Measurements from ENCODE around the gene CDKAL1. TPM values are rescaled to one million over a fixed set of nuclear protein-coding genes. Genes with fewer than 3 reads are reported as not detected.

CDKAL1 gene
- total RNA-seq, 4 donors from 2014 or later = 10.3 to 11.2 (median 10.5) TPM

DNA sequence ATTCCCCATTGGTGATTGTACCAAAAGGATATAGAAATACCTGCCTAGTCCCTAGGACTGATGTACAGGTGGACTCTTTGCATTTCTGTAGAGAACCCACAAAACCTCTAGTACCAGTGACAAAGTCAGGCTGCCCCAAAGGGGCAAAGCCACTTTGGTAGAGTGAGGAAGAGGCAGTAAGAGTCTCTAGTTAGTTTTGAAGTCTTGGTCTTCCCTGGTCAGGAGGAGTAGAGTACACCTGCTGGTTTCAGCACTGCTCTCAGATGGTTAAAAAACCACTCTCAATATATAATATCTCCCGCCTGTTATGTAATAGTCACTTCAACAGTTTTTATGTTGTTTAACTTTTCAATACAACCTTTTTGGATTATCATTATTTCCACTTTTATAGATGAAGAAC, 344.9 kb downstream of the CDKAL1 start:
- TF ChIP-seq POLR2A (IDR thresholded peaks at IDR 0.05; ENCODE audit: low read depth) (no peak), POLR2AphosphoS5 (IDR thresholded peaks at IDR 0.05) (no peak), EP300 (IDR thresholded peaks at IDR 0.05) (no peak)
- TF ChIP-seq, protein P1, sequence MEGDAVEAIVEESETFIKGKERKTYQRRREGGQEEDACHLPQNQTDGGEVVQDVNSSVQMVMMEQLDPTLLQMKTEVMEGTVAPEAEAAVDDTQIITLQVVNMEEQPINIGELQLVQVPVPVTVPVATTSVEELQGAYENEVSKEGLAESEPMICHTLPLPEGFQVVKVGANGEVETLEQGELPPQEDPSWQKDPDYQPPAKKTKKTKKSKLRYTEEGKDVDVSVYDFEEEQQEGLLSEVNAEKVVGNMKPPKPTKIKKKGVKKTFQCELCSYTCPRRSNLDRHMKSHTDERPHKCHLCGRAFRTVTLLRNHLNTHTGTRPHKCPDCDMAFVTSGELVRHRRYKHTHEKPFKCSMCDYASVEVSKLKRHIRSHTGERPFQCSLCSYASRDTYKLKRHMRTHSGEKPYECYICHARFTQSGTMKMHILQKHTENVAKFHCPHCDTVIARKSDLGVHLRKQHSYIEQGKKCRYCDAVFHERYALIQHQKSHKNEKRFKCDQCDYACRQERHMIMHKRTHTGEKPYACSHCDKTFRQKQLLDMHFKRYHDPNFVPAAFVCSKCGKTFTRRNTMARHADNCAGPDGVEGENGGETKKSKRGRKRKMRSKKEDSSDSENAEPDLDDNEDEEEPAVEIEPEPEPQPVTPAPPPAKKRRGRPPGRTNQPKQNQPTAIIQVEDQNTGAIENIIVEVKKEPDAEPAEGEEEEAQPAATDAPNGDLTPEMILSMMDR (IDR thresholded peaks at IDR 0.05) = no peak
- intact Hi-C loops (cut with DNase I) = no loop called here
- H3K4me1 ChIP-seq = peaks cover 0 to 15% (median 1%) of the 10 kb centered on the region in 4 donors
- H3K27ac ChIP-seq (replicated peaks in 1 of 4) = no peak overlapping the region
- H3K9me3 ChIP-seq = no peaks in the 10 kb centered on the region
- no peaks in the 10 kb centered on the region for H3K36me3 ChIP-seq
- WGBS = 95% methylated on average over 1 of the region's 1 CpG
- no peaks in the 10 kb centered on the region for H3K27me3 ChIP-seq
- DNase-seq (ENCODE audit: extremely low spot score) = no peak
- H3K4me3 ChIP-seq = no peak overlapping the region

DNA sequence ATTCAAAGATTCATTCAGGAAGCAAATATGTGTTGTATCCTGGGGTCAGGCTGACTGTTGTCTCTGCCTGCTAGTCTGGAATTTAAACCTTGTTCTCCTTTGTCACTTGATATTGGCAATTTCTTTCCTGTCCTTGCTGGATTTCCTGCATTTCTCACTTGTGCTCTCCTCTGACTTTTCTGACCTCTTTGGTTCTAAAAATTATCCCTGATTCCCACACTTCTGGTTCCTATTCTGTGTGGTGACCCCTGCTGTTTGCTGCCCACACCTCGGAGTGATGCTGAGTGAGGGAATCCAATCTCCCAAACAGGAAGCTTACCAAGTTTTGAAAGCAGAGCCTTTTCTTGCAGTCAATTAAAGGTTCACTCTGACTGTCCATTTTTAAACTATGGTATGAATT, 345.3 kb downstream of the CDKAL1 start:
- TF ChIP-seq, protein P1 (IDR thresholded peaks at IDR 0.05) = no peak
- TF ChIP-seq POLR2AphosphoS5 (IDR thresholded peaks at IDR 0.05) (no peak), EP300 (IDR thresholded peaks at IDR 0.05) (no peak), POLR2A (IDR thresholded peaks at IDR 0.05; ENCODE audit: low read depth) (no peak)
- WGBS = 68% methylated on average over 1 of the region's 1 CpG
- Histone ChIP-seq H3K27me3 (no peaks in the 10 kb centered on the region), H3K36me3 (no peaks in the 10 kb centered on the region), H3K4me1 (peaks cover 0 to 15% (median 1%) of the 10 kb centered on the region in 4 donors), H3K27ac (replicated peaks in 1 of 4) (no peak overlapping the region), H3K9me3 (no peaks in the 10 kb centered on the region), H3K4me3 (no peak overlapping the region)
- intact Hi-C loops (cut with DNase I) = no loop called here
- no peak for DNase-seq (ENCODE audit: extremely low spot score)

DNA sequence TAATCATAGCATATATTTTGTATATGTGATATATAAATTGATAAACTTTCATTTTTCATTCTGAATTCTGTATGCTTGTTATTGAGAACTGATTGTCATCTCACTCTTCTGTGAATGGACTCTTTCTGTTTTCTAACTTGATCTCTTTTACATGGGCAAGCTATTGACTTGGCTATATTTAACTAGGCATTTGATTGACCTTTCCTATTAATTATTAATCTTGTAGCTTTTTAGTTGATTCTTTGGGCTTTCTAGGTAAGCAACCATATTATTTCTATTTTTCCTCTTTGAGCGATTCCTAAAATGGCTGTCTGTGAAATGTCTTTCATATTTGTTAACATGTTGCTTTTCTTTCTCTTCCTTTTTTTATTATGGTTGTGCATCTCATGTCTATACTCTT, 347.1 kb downstream of the CDKAL1 start:
- H3K4me3 ChIP-seq = no peak overlapping the region
- no peaks in the 10 kb centered on the region for H3K27me3 ChIP-seq
- peaks cover 0 to 6% (median 0%) of the 10 kb centered on the region in 4 donors for H3K4me1 ChIP-seq
- no peak overlapping the region for H3K27ac ChIP-seq (replicated peaks in 1 of 4)
- intact Hi-C loops (cut with DNase I) = no loop called here
- TF ChIP-seq EP300 (IDR thresholded peaks at IDR 0.05) (no peak), POLR2AphosphoS5 (IDR thresholded peaks at IDR 0.05) (no peak), POLR2A (IDR thresholded peaks at IDR 0.05; ENCODE audit: low read depth) (no peak)
- TF ChIP-seq, protein P1 (IDR thresholded peaks at IDR 0.05) = no peak
- WGBS = 97% methylated on average over 1 of the region's 1 CpG
- no peak for DNase-seq (ENCODE audit: extremely low spot score)
- H3K36me3 ChIP-seq = no peaks in the 10 kb centered on the region
- H3K9me3 ChIP-seq = no peaks in the 10 kb centered on the region

DNA sequence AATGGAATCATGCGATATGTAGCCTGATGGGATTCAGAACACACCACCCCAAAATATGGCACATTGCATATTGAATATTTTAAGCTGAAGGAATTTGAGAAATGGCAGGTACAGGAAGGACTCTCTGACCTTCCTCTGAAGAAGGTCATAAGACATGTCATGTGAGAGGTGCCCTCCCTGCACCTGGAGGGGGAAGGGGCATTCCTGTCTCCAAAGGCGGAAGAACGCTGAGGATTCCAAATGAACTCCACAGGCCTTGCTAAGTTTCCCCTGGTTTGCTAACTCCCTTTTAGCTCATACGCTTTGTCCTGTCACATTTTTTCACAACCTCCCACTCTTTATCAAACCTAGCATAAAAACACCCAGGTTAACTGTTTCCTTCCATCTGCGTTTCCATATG, 347.8 kb downstream of the CDKAL1 start:
- 97% methylated on average over 5 of the region's 5 CpGs for WGBS
- Histone ChIP-seq H3K27ac (replicated peaks in 1 of 4) (no peak overlapping the region), H3K27me3 (no peaks in the 10 kb centered on the region), H3K4me3 (no peak overlapping the region), H3K4me1 (peaks cover 0 to 6% (median 0%) of the 10 kb centered on the region in 4 donors), H3K36me3 (no peaks in the 10 kb centered on the region), H3K9me3 (no peaks in the 10 kb centered on the region)
- intact Hi-C loops (cut with DNase I) = no loop called here
- no peak for DNase-seq (ENCODE audit: extremely low spot score)
- TF ChIP-seq POLR2AphosphoS5 (IDR thresholded peaks at IDR 0.05) (no peak), POLR2A (IDR thresholded peaks at IDR 0.05; ENCODE audit: low read depth) (no peak), EP300 (IDR thresholded peaks at IDR 0.05) (no peak)
- TF ChIP-seq, protein P1 (IDR thresholded peaks at IDR 0.05) = no peak

DNA sequence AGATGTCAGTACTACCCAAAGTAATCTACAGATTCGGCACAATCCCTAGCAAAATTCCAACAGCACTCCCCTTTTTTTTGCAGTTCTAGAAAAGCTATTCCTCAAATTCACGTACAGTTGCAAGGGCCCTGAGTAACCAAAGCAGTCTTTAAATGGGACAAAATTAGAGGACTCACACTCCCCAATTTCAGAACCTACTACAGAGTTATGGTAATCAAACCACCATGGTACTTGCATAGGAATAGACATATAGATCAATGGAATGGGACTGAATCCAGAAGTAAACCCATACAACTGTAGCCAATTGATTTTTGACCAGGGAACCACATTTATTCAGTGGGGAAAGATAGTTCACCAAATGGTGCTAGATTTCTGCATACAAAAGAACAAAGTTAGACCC, 350.8 kb downstream of the CDKAL1 start:
- Histone ChIP-seq H3K4me3 (no peak overlapping the region), H3K27ac (replicated peaks in 1 of 4) (no peak overlapping the region), H3K4me1 (no peaks in the 10 kb centered on the region), H3K36me3 (no peaks in the 10 kb centered on the region), H3K27me3 (no peaks in the 10 kb centered on the region), H3K9me3 (no peaks in the 10 kb centered on the region)
- 92% methylated on average over 2 of the region's 2 CpGs for WGBS
- TF ChIP-seq EP300 (IDR thresholded peaks at IDR 0.05) (no peak), POLR2A (IDR thresholded peaks at IDR 0.05; ENCODE audit: low read depth) (no peak), POLR2AphosphoS5 (IDR thresholded peaks at IDR 0.05) (no peak)
- TF ChIP-seq, protein P1 (IDR thresholded peaks at IDR 0.05) = no peak
- no peak for DNase-seq (ENCODE audit: extremely low spot score)
- intact Hi-C loops (cut with DNase I) = no loop called here

All from esophagus muscularis mucosa (tissue), 4 donors.